Body of pancreas (tissue), 4 donors: Measurements from ENCODE around the gene NUP93.

Experiments
- CTCF ChIP-seq, 7 experiments: fragments of 450-650 bp in 4 of 7; fragments of 200-600 bp in 3 of 7; sonication (generic) in 3 of 7; IDR thresholded peaks; one replicate each; pipeline ENCODE4 v1.5.1; 2016 to 2019; ENCODE audit warnings: antibody characterized with exemption in 7 of 7
- POLR2A ChIP-seq, 3 donors: fragments of 450-650 bp; IDR thresholded peaks; one replicate each; pipeline ENCODE4 v1.6.1; 2016; ENCODE audit warnings: antibody characterized with exemption in 3 of 3, mild to moderate bottlenecking in 2 of 3

DNA sequence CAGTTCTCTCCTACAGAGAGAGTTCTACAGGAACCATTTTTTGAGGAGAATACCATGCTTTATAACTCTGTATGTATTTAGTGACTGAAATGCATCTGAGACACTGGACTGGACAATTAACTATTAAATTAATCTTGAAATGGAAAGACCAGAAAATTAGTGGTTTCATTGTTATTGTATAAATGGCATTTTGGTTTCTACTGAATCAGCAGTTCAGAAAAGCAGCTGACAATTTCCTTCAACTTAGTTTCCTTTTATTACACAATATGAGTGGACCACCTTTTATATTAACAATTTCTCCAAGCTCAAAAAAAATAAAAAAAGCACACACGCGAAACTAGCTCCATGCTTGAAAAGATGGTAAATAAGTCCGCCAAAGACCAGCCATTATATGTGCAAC is 69.0 kb downstream of the NUP93 start:
- TF ChIP-seq CTCF (IDR thresholded peaks at IDR 0.05) (no peak), POLR2A (IDR thresholded peaks at IDR 0.05) (no peak)
